Muscle layer of colon (tissue), 2 donors: ENCODE data around the gene EGFR.

ENCODE experiments used
- H3K27ac ChIP-seq: one replicate; pipeline ENCODE4 v1.7.0; 2013; ENCODE audit warnings: low read depth, mild to moderate bottlenecking, low read length, moderate library complexity
- H3K27me3 ChIP-seq, 2 donors: one replicate each; pipeline ENCODE4 v1.7.0; 2013; ENCODE audit warnings: low read length in 2 of 2, mild to moderate bottlenecking in 2 of 2; ENCODE audit not compliant: insufficient read depth in 2 of 2, control insufficient read depth in 1 of 2
- H3K36me3 ChIP-seq: one replicate; pipeline ENCODE4 v1.7.0; 2013; ENCODE audit warnings: mild to moderate bottlenecking, low read length; ENCODE audit not compliant: insufficient read depth
- H3K4me1 ChIP-seq: one replicate; pipeline ENCODE4 v1.7.0; 2013; ENCODE audit warnings: mild to moderate bottlenecking, low read length; ENCODE audit not compliant: insufficient read depth
- H3K4me3 ChIP-seq, 2 donors: one replicate each; pipeline ENCODE4 v1.7.0; 2013; ENCODE audit warnings: low read length in 2 of 2, low read depth in 1 of 2, mild to moderate bottlenecking in 1 of 2, moderate library complexity in 1 of 2
- H3K9ac ChIP-seq: one replicate; pipeline ENCODE4 v1.7.0; 2013; ENCODE audit warnings: low read length
- H3K9me3 ChIP-seq: one replicate; pipeline ENCODE4 v1.7.0; 2013; ENCODE audit warnings: mild to moderate bottlenecking, low read length
- donor health status: abdominal sarcoma.
- donor health status: Adenocarcinoma of cecum.

The EGFR gene

DNA sequence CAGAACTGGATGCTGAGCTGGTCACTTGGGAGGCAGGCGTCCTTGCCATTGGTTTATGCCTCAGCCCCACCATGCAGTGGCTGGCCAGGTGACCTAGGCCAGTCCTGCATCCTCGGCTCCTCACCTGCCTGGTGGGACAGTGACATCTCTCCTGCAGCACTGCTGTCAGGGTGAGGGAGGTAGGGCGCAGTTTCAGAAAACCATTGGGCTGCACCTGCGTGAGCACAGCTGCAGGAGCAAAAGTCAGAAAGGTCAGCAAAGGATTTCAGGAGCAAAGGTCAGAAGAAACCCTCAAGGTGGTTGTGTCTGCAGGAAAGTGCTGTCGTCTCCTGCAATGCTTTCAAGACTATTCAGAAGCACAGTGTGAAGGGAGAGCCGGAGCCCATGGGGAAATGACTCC, 48.1 kb downstream of the EGFR start:
- H3K27ac ChIP-seq, result peak overlapping the region; percentile 72
- H3K36me3 ChIP-seq, result no peaks in the 10 kb centered on the region
- no peak overlapping the region for H3K9ac ChIP-seq
- no peaks in the 10 kb centered on the region for H3K27me3 ChIP-seq
- peaks cover 43% of the 10 kb centered on the region for H3K4me1 ChIP-seq
- H3K4me3 ChIP-seq, result peak overlapping the region in 1 of 2 donors; percentile 15
- no peaks in the 10 kb centered on the region for H3K9me3 ChIP-seq

DNA sequence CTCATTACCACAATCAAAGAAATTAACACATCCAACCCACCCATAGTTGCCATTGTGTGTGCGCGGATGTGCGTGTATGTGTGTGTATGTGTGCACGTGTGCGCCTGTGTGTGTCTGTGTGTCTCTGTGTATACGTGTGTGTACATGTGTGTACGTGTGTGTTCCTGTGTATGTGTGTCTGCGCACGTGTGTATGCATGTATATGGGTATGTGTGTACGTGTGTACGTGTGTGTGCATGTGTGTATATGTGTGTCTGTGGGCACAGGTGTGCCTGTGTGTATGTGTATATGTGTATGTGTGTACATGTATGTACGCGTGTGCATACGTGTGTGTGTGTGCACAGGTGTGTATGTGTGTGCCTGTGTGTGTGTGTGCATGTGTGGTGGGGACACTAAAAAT, 48.9 kb downstream of the EGFR start:
- no peak overlapping the region for H3K4me3 ChIP-seq
- no peaks in the 10 kb centered on the region for H3K9me3 ChIP-seq
- H3K4me1 ChIP-seq, result peaks cover 51% of the 10 kb centered on the region
- no peaks in the 10 kb centered on the region for H3K27me3 ChIP-seq
- no peak overlapping the region for H3K27ac ChIP-seq
- no peaks in the 10 kb centered on the region for H3K36me3 ChIP-seq
- H3K9ac ChIP-seq, result no peak overlapping the region

DNA sequence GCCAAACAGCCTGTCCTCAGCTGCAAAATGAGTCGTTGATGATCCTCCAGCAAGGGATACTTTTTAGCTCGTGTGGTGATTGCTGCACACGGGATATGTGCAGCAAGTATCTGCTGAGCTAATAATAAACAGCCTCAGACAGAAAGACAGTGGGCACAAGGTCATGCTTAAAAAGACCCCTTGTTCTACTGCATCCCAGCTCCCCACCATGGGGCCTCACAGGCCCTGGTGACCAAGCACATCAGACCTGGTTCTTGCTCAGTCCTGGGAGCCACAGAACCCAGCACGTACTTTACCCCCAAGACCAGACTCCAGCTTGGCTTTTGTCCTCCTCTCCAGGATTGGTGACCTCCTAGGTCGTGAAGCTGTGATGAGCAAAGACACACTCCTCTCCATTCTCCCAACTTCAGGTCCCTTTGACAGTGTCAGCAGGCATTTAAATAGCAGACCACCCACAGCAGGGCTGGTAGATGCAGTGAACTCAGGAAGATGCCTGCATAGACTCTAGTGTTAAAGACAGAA, 50.5 kb downstream of the EGFR start:
- Histone ChIP-seq H3K4me3 (no peak overlapping the region), H3K36me3 (no peaks in the 10 kb centered on the region), H3K9ac (no peak overlapping the region), H3K27ac (no peak overlapping the region), H3K27me3 (no peaks in the 10 kb centered on the region), H3K9me3 (no peaks in the 10 kb centered on the region), H3K4me1 (peaks cover 60% of the 10 kb centered on the region)

DNA sequence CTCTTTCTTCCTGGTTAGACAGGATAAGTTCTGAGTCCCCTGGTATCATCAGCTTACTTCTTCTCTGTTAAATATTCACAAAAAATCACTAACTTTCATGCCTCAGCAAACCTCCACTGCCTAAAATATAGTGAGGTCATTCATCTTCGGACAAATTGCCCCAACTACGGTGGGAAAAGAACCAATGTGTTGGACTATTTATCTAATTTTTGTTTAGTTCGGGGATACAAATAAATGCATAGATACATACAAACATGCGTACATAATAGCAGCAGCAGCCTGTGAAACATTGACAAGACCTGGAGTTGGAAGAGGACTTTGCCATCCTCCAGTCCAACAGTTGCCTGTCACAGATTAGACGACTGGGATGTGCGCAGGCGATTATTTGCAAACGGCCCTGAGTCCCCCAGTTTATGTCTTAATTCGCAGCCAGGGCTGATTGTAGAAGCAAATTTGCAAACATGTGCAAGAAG, 51.5 kb downstream of the EGFR start:
- Histone ChIP-seq H3K4me1 (peaks cover 59% of the 10 kb centered on the region), H3K27ac (peak overlapping the region; percentile 71), H3K36me3 (no peaks in the 10 kb centered on the region), H3K4me3 (no peak overlapping the region), H3K9ac (no peak overlapping the region), H3K27me3 (no peaks in the 10 kb centered on the region), H3K9me3 (no peaks in the 10 kb centered on the region)

DNA sequence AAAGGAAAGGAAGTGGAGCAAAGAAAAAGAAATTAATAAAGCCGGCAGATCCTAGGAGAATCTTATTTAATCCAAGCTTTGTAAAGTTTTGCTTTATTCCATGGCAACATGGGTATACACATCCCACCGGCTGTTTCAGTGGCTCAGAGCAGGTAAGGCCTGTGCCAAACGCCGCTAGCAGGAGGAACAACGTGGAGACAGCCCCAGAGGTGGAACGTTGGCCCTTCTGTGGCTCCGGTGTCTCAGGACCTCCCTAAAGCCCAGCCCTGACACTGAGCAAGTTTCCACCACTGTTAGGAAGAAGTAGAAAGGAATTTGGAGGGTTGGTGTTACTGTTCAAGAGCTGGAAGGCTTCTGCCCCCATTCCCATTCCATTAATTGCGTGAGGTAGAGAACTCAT, 52.0 kb downstream of the EGFR start:
- H3K9ac ChIP-seq, result no peak overlapping the region

DNA sequence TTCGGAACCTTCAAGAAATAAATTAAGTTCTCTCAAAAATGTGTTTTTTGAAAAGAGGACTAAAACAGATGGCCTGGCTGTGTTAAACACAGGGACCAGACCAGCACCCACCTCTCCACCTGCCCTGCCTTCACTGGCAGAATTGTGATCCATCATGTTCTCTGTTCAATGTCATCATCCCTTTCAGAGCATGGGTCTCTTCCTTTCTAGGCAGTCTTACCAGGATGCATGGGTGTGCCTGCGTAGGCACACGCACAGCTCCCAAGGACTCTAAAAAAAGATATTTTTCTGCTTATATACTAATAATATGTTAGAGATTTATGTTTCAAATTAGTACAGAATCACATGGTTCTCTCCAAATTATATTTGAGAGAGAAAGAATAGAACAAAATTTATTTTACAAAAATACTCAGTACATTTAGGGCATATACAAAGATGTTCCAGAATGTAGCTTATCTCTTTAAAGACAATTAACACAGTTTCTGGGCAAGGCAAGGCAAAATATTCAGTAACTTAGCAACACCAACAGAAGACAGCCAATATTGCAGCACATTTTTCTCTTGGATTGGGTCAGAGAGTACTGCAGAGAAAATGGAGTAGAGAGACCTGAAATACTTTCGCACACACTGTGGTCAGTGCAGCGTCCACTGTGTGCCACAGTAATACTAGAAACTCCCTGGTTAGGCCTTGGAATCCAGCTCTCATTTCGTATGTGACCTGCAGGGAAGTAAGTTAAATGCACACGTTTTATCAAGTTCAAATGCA, 52.8 kb downstream of the EGFR start:
- no peak overlapping the region for H3K9ac ChIP-seq
- H3K4me3 ChIP-seq, result peak overlapping the region in 1 of 2 donors; percentile 29
- H3K9me3 ChIP-seq, result no peaks in the 10 kb centered on the region
- H3K4me1 ChIP-seq, result peaks cover 56% of the 10 kb centered on the region
- peak overlapping the region; percentile 54 for H3K27ac ChIP-seq
- H3K27me3 ChIP-seq, result no peaks in the 10 kb centered on the region
- no peaks in the 10 kb centered on the region for H3K36me3 ChIP-seq

More for the DNA sequence above, 52.0 kb downstream of the EGFR start:
- no peaks in the 10 kb centered on the region for H3K36me3 ChIP-seq
- no peak overlapping the region for H3K4me3 ChIP-seq
- peak overlapping the region; percentile 71 for H3K27ac ChIP-seq
- H3K4me1 ChIP-seq, result peaks cover 59% of the 10 kb centered on the region
- H3K9me3 ChIP-seq, result no peaks in the 10 kb centered on the region
- no peaks in the 10 kb centered on the region for H3K27me3 ChIP-seq

DNA sequence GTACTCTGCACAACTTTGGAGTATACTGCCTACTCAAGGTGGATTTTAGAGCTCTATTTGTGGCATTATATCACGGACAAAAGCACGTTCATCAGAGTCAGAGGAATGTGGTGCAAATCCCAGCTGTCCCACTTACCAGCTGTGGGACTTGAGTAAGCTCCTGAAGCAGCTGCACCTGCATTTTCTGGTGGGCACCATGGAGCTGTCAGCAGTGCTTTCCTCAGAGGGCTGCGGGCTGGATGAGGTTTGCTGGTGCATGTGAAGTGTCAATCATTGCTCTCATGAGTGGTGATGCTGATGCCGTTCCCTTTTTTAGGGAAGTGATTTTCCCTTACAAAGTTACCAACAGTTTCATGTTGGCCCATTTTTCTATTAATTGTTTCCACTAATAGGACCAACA, 53.4 kb downstream of the EGFR start:
- Histone ChIP-seq H3K4me1 (peaks cover 57% of the 10 kb centered on the region), H3K9ac (no peak overlapping the region), H3K27me3 (no peaks in the 10 kb centered on the region), H3K36me3 (no peaks in the 10 kb centered on the region), H3K4me3 (peak overlapping the region in 1 of 2 donors; percentile 29), H3K27ac (peak overlapping the region; percentile 54), H3K9me3 (no peaks in the 10 kb centered on the region)

DNA sequence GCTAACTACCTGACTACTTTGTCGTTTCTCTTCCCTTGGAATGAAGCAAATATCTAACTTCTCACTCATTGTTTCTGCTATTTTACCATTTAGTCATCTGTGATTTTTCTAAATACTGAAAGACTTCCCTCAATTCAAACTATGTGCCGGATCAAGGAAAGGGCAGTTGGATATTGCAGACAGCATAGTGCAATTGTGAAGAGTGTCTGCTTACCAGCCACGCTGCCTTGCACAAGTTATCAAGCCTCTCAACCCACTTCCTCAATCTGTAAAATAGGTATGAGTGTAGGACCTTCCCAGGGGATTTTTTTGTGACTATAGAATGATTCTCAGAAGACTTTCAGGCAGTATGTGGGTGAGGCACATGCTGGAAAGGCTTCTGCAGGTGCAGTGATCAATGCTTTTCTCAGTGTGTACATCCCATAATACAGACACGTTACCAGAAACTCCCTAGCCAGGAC, 54.3 kb downstream of the EGFR start:
- Histone ChIP-seq H3K27me3 (no peaks in the 10 kb centered on the region), H3K9ac (no peak overlapping the region), H3K9me3 (no peaks in the 10 kb centered on the region), H3K4me1 (peaks cover 63% of the 10 kb centered on the region), H3K36me3 (no peaks in the 10 kb centered on the region), H3K4me3 (no peak overlapping the region), H3K27ac (peak overlapping the region; percentile 6)

DNA sequence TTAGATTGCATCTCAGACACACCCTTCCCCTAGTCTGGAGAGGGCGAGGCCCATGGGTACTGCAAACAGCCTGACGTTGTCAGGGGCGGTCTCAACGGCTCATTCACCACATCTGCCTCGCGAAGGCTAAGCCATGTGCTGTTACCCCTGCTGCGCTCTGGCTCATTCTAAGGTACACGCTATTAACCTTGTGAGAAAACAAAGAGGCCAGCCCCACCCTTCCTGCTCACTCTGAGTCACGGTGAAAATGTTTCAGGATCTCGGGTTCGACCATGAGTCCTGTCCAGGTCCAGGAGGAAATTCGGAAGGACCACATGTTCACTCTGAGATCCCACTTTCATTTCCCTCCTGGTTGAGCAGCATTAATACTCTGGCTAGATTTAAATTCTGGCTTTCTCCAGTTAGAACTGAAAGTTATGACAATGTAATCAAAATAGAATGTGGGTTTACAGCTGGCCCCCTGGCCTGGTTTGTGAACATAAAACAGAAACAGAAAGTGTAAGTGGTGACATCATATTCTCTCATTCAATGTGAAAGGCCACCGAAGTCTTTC, 55.2 kb downstream of the EGFR start:
- Histone ChIP-seq H3K4me3 (peak overlapping the region in 1 of 2 donors; percentile 24), H3K9ac (peak overlapping the region; percentile 11), H3K27me3 (no peaks in the 10 kb centered on the region), H3K9me3 (no peaks in the 10 kb centered on the region), H3K36me3 (no peaks in the 10 kb centered on the region), H3K4me1 (peaks cover 63% of the 10 kb centered on the region), H3K27ac (peak overlapping the region; percentile 57)

DNA sequence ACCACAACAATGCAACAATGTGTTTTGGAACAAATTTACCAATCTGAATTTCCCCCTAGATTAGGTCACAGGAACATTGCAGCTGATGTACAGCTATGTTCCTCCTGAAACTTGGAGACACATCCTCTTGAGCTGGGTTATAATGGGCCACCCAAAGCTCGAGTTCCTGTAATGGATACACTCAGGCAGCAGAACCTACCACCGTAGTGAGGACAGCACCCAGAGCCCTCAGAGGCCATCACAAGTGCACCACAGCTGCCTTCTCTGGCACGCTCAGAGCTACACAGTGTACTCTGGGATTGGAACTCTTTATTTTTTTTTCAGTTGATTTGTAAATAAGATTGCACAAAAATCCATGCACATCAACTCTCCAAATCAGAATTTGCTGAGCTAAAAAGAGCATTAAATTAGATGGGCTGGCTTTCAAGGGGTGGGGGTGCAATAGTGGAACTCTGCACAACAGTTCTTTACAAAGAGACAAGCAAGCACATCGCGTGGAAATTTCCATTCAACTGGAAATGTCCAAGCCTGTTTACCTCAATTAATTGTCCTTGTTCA, 56.7 kb downstream of the EGFR start:
- no peak overlapping the region for H3K9ac ChIP-seq
- peak overlapping the region; percentile 30 for H3K27ac ChIP-seq
- no peak overlapping the region for H3K4me3 ChIP-seq
- H3K36me3 ChIP-seq, result no peaks in the 10 kb centered on the region
- H3K4me1 ChIP-seq, result peaks cover 63% of the 10 kb centered on the region
- H3K27me3 ChIP-seq, result no peaks in the 10 kb centered on the region
- H3K9me3 ChIP-seq, result no peaks in the 10 kb centered on the region

DNA sequence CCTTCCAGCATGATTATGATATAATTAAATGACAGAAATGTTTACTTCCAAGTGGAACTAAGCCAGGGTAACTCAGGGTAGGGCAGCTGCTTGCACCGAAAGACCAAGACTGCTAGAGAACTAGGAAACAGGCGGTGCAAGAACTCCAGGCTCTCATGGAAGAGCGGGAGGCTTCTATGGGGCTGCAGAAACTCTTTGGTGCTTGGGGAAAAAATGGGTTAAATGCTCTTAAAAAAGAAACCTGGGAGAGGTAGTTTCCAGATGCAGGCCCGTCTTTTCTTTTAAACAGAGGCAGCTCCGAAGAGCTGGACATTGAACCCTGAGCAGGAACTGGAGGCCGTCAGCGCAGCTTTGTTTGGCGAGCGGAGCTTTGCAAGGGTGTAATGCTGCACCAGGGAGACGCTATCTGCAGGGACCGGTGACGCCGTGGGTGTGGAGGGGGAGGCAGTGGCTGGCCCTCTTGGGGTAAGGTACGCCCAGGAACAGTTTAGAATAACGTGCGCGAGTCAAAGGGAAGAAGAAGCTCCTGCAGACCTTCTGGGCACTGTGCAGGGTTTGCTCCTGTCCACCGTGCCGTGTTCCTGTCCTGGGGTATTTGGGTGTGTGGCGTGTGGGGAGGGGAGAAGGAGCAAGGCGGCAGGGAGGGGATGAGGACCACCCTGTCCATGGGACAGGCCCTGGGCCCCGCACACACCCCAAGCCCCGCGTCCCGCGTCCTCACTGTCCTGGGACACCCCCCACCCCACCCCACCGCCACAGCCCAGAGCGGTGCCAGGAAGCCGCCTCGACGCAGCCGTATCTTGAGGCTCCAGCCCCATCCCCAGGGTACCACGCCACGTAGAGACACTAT, 59.0 kb downstream of the EGFR start:
- peak overlapping the region in 1 of 2 donors; percentile 16 for H3K4me3 ChIP-seq
- H3K4me1 ChIP-seq, result peaks cover 64% of the 10 kb centered on the region
- no peak overlapping the region for H3K27ac ChIP-seq
- no peaks in the 10 kb centered on the region for H3K9me3 ChIP-seq
- no peak overlapping the region for H3K9ac ChIP-seq
- no peaks in the 10 kb centered on the region for H3K36me3 ChIP-seq
- H3K27me3 ChIP-seq, result no peaks in the 10 kb centered on the region
